IMR-90 (cell line): ENCODE data around the gene PTK7. TPM values are rescaled to one million over a fixed set of nuclear protein-coding genes. Genes with fewer than 3 reads are reported as not detected.

Source experiments
- ATAC-seq: fragments of 200-7000 bp; cut with Tn5 transposase; 2 replicates; pipeline ENCODE4 v1.9.1; 2020; ENCODE audit warnings: low read depth, mild to moderate bottlenecking, moderate library complexity
- BruUV-seq: library from RNA; stranded (reverse); fragments of 400-500 nt; replicated peaks from 2 replicates; lab custom pipeline; 2021; lab: Mats Ljungman, UMichigan
- CTCF ChIA-PET: fragments of 300-600 bp; formaldehyde crosslinking; extraction: SDS; loops from one replicate; lab custom pipeline; 2021; ENCODE audit warnings: antibody characterized with exemption; lab: Yijun Ruan, JAX
- POLR2A ChIA-PET: fragments of 300-600 bp; sonication (Branson Sonifier 250); formaldehyde crosslinking; loops from one replicate; lab custom pipeline; 2022; ENCODE audit warnings: antibody characterized with exemption; ENCODE audit not compliant: unreplicated experiment; lab: Charles Lee
- DNase-seq: peaks from one replicate; pipeline ENCODE4 v3.0.0; 2013
- H2AFZ ChIP-seq: replicated peaks from 2 replicates; pipeline ENCODE3; 2013; ENCODE audit warnings: low read length, mild to moderate bottlenecking; ENCODE audit not compliant: poor library complexity
- H2AK5ac ChIP-seq: 2 replicates; pipeline ENCODE4 v1.6.1; 2013; ENCODE audit warnings: low read depth, low read length, inconsistent platforms
- H2AK9ac ChIP-seq: replicated peaks from 2 replicates; pipeline ENCODE3; 2013; ENCODE audit warnings: mild to moderate bottlenecking, low read depth, low read length, moderate library complexity; ENCODE audit not compliant: poor library complexity
- H2BK120ac ChIP-seq: 2 replicates; pipeline ENCODE4 v1.6.1; 2013; ENCODE audit warnings: low read depth, low read length, inconsistent platforms
- H2BK15ac ChIP-seq: 3 replicates; pipeline ENCODE4 v1.6.1; 2013; ENCODE audit warnings: low read depth, low read length, inconsistent platforms
- H2BK20ac ChIP-seq: 2 replicates; pipeline ENCODE4 v1.6.1; 2013; ENCODE audit warnings: low read depth, mild to moderate bottlenecking, inconsistent platforms, low read length, moderate library complexity
- H2BK5ac ChIP-seq: 2 replicates; pipeline ENCODE4 v1.6.1; 2013; ENCODE audit warnings: mild to moderate bottlenecking, low read depth, low read length, inconsistent platforms; ENCODE audit not compliant: poor library complexity, severe bottlenecking
- H3K14ac ChIP-seq: replicated peaks from 2 replicates; pipeline ENCODE4 v1.6.1; 2013; ENCODE audit warnings: low read depth, low read length, inconsistent platforms
- H3K18ac ChIP-seq: 2 replicates; pipeline ENCODE4 v1.6.1; 2013; ENCODE audit warnings: low read depth, low read length, control low read depth
- H3K23ac ChIP-seq: 2 replicates; pipeline ENCODE4 v1.6.1; 2013; ENCODE audit warnings: low read depth, low read length, inconsistent platforms
- H3K27ac ChIP-seq: 2 replicates; pipeline ENCODE4 v1.5.1; 2013; ENCODE audit warnings: mild to moderate bottlenecking, control low read depth, low read length; ENCODE audit not compliant: insufficient read depth
- H3K27me3 ChIP-seq: 2 replicates; pipeline ENCODE4 v1.6.1; 2013; ENCODE audit warnings: low read length; ENCODE audit not compliant: control insufficient read depth, insufficient read depth
- H3K36me3 ChIP-seq: 2 replicates; pipeline ENCODE4 v1.6.1; 2013; ENCODE audit warnings: low read length, mixed read lengths; ENCODE audit not compliant: control insufficient read depth, insufficient read depth
- H3K4ac ChIP-seq: 2 replicates; pipeline ENCODE4 v1.6.1; 2013; ENCODE audit warnings: low read depth, low read length, inconsistent platforms
- H3K4me1 ChIP-seq: 2 replicates; pipeline ENCODE4 v1.6.1; 2013; ENCODE audit warnings: low read length, mixed read lengths; ENCODE audit not compliant: control insufficient read depth, insufficient read depth
- H3K4me2 ChIP-seq: 2 replicates; pipeline ENCODE4 v1.6.1; 2013; ENCODE audit warnings: low read depth, mild to moderate bottlenecking, control low read depth, low read length, moderate library complexity
- H3K4me3 ChIP-seq: 2 replicates; pipeline ENCODE4 v1.5.1; 2013; ENCODE audit warnings: low read depth, mild to moderate bottlenecking, control low read depth, low read length, moderate library complexity; ENCODE audit not compliant: insufficient read depth
- H3K56ac ChIP-seq: 2 replicates; pipeline ENCODE4 v1.6.1; 2013; ENCODE audit warnings: low read length, inconsistent platforms; ENCODE audit not compliant: insufficient read depth; ENCODE audit errors: extremely low read depth
- H3K79me1 ChIP-seq, 2 experiments: 2 replicates each; pipeline ENCODE4 v1.6.1; 2013; ENCODE audit warnings: low read length in 2 of 2, inconsistent platforms in 1 of 2, low read depth in 1 of 2
- H3K9ac ChIP-seq: 2 replicates; pipeline ENCODE4 v1.6.1; 2013; ENCODE audit warnings: low read depth, low read length, control low read depth
- H3K9me1 ChIP-seq: 2 replicates; pipeline ENCODE4 v1.6.1; 2013; ENCODE audit warnings: low read length, inconsistent platforms; ENCODE audit not compliant: insufficient read depth
- H3K9me3 ChIP-seq: 2 replicates; pipeline ENCODE4 v1.6.1; 2013; ENCODE audit warnings: low read length; ENCODE audit not compliant: control insufficient read depth, insufficient read depth
- H4K20me1 ChIP-seq: 2 replicates; pipeline ENCODE4 v1.6.1; 2013; ENCODE audit warnings: low read length, inconsistent platforms; ENCODE audit not compliant: insufficient read depth
- H4K5ac ChIP-seq: 2 replicates; pipeline ENCODE4 v1.6.1; 2013; ENCODE audit warnings: mild to moderate bottlenecking, low read depth, low read length, control low read depth
- H4K8ac ChIP-seq, 2 experiments: 2 replicates each; pipeline ENCODE4 v1.6.1; 2013; ENCODE audit warnings: low read depth in 2 of 2, low read length in 2 of 2, control low read depth in 1 of 2, inconsistent platforms in 1 of 2
- H4K91ac ChIP-seq: 2 replicates; pipeline ENCODE4 v1.6.1; 2013; ENCODE audit warnings: low read depth, low read length, inconsistent platforms; ENCODE audit not compliant: insufficient read depth
- CEBPB ChIP-seq: IDR thresholded peaks from 2 replicates; pipeline ENCODE4 v1.6.1; 2012; ENCODE audit warnings: low read depth, low read length, improper control_type of control experiment
- CHD1 ChIP-seq: IDR thresholded peaks from 2 replicates; pipeline ENCODE4 v1.6.1; 2012; ENCODE audit warnings: low read depth, low read length, improper control_type of control experiment
- WGBS, 2 experiments: methylation state at CpG; one replicate each; pipeline versions ENCODE4 v1.1.5 to v1.1.7; 2013; ENCODE audit warnings: missing lambda C conversion rate in 2 of 2; ENCODE audit not compliant: insufficient read length in 1 of 2; ENCODE audit errors: extremely low coverage in 2 of 2; 5-methylcytosine and 5-hydroxymethylcytosine counted together
- dilution Hi-C: fragments of 300-500 bp; cut with HindIII; formaldehyde crosslinking; loops from one replicate; pipeline ENCODE4 v1.14.3; 2018; ENCODE audit warnings: low sequenced_read_pairs; ENCODE audit not compliant: unreplicated experiment
- in situ Hi-C: fragments of 300-500 bp; cut with MboI; formaldehyde crosslinking; loops from 3 replicates; pipeline ENCODE4 v1.14.3; 2019; ENCODE audit warnings: low sequenced_read_pairs, inconsistent platforms, mixed read lengths
- intact Hi-C: fragments of 100-400 bp; cut with micrococcal nuclease; formaldehyde crosslinking; loops from 2 replicates; pipeline ENCODE4 v1.10.0; 2022
- polyA plus RNA-seq, 3 experiments: library from polyadenylated mRNA; depleted of rRNA; stranded (reverse); fragments of >200 nt; gene quantifications; 2 replicates each; pipeline ENCODE4 v1.2.3, GENCODE V29; 2012; ENCODE audit warnings: low replicate concordance in 1 of 3
- total RNA-seq: library from RNA; depleted of rRNA; stranded (reverse); fragments of >200 nt; gene quantifications from 2 replicates; pipeline ENCODE4 v1.2.3, GENCODE V29; 2012
- TF ChIP-seq, protein P1 (sequence below): fragments of 150-350 bp; IDR thresholded peaks from 2 replicates; pipeline ENCODE4 v1.6.1; 2016; ENCODE audit warnings: low read depth, mild to moderate bottlenecking, low read length, moderate library complexity, borderline replicate concordance

PTK7 gene
- total and polyA plus RNA-seq, 2 of the 4 experiments (the other 2 are of a cell fraction), result 47.1 to 142 TPM

DNA sequence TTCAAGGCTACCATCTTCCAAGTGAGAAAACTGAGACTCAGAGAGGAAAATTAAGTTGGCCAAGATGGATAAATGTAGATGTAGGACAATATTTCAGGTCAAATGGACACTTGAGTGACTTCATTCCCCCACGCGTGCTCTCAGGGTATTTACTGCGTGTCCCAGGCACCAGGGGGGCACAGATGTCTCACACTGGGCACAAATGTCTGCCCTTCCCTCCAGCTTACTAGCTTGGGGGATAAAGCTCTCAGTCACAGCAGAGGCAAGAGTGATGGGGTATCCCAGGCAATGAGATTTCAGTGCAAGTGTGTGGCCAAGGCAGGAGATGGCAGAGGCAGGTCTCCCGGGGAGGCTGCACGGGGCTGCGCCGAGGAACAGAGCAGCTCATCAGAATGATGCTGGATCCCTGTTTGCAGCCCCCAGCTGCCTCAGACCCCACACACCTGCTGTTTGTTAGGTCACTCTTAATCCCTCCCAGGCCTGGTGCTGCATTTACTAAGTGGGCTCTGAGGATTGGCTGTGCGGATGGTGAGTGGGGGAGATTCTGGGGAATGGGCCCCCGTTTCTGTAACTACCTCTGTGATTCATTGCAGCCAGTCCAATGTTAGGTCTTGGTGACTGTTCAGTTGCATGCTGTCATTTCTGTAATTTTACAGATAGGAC, 44.1 kb downstream of the PTK7 start:
- WGBS, 2 experiments, result no CpG with 5 or more reads among the region's 9 CpGs
- intact Hi-C loops (loop anchor here (2.0 kb wide), 1 partner anchor 45 kb away; no protein-coding TSS in a partner anchor), in situ Hi-C loops (no loop called here), dilution Hi-C loops (no loop called here)
- peaks cover 55% of the 10 kb centered on the region for H3K9me1 ChIP-seq
- no peak overlapping the region; the same call in 1 of the 2 replicates for H3K56ac ChIP-seq
- peaks cover 44 to 89% of the 10 kb centered on the region in 2 experiments for H3K79me1 ChIP-seq
- H3K4me3 ChIP-seq, result no peak overlapping the region
- H3K4me1 ChIP-seq, result peaks cover 65% of the 10 kb centered on the region
- peak overlapping the region; percentile 92 for H2AK9ac ChIP-seq
- CTCF ChIA-PET, result no interaction called here
- peak overlapping the region; percentile 45 for H3K4me2 ChIP-seq
- peak overlapping the region; percentile 24 for H3K18ac ChIP-seq
- peak overlapping the region; percentile 47; the same call in 1 of the 2 replicates for H3K27ac ChIP-seq
- H2BK15ac ChIP-seq, result peak overlapping the region; percentile 24; the same call in 1 of the 3 replicates
- H4K8ac ChIP-seq, result peak overlapping the region in 1 of 2 experiments; percentile 77; a peak in 2 of 4 replicates
- H4K91ac ChIP-seq, result peak overlapping the region; percentile 63
- DNase-seq (no peak), ATAC-seq (no peak)
- peak overlapping the region; percentile 59 for H4K5ac ChIP-seq
- BruUV-seq, result no TSS peak
- POLR2A ChIA-PET, result interaction anchor here (0.5 kb wide), 1 partner anchor 145 kb away, joined by 3 read pairs; no protein-coding TSS in a partner anchor
- no peak overlapping the region for H3K9ac ChIP-seq
- H3K9me3 ChIP-seq, result no peaks in the 10 kb centered on the region
- peak overlapping the region; percentile 84 for H3K4ac ChIP-seq
- peaks cover 17% of the 10 kb centered on the region; the same call in 1 of the 2 replicates for H4K20me1 ChIP-seq
- peak overlapping the region; percentile 61 for H3K23ac ChIP-seq
- peak overlapping the region; percentile 26 for H2AFZ ChIP-seq
- H3K14ac ChIP-seq, result peak overlapping the region; percentile 61
- peak overlapping the region; percentile 54 for H2BK20ac ChIP-seq
- no peaks in the 10 kb centered on the region for H3K27me3 ChIP-seq
- peak overlapping the region; percentile 84 for H2BK5ac ChIP-seq
- TF ChIP-seq CHD1 (no peak), CEBPB (no peak)
- TF ChIP-seq, protein P1, sequence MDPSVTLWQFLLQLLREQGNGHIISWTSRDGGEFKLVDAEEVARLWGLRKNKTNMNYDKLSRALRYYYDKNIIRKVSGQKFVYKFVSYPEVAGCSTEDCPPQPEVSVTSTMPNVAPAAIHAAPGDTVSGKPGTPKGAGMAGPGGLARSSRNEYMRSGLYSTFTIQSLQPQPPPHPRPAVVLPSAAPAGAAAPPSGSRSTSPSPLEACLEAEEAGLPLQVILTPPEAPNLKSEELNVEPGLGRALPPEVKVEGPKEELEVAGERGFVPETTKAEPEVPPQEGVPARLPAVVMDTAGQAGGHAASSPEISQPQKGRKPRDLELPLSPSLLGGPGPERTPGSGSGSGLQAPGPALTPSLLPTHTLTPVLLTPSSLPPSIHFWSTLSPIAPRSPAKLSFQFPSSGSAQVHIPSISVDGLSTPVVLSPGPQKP, result no peak
- peak overlapping the region; percentile 78 for H2BK120ac ChIP-seq
- peak overlapping the region; percentile 60 for H2AK5ac ChIP-seq
- H3K36me3 ChIP-seq, result no peaks in the 10 kb centered on the region
